Neural cell (in vitro differentiated cells): Measurements from ENCODE around the gene KCND2.

Experiments used
- CTCF ChIP-seq: fragments of 450-650 bp; IDR thresholded peaks from 2 replicates; pipeline ENCODE4 v1.5.1; 2014; ENCODE audit warnings: antibody characterized with exemption, mild to moderate bottlenecking, moderate library complexity; ENCODE audit not compliant: poor library complexity, severe bottlenecking
- EP300 ChIP-seq: fragments of 450-650 bp; conservative IDR thresholded peaks from 2 replicates; pipeline ENCODE4 v1.6.1; 2014; ENCODE audit warnings: antibody characterized with exemption, mild to moderate bottlenecking, moderate library complexity; ENCODE audit not compliant: poor library complexity, severe bottlenecking
- EZH2 ChIP-seq: fragments of 200-600, 300-800 bp; shearing (Covaris generic), sonication (generic); IDR thresholded peaks from 2 replicates; pipeline ENCODE4 v1.6.1; 2014; ENCODE audit warnings: antibody characterized with exemption, low read length, borderline replicate concordance, mild to moderate bottlenecking; ENCODE audit not compliant: insufficient read depth, poor library complexity, severe bottlenecking
- POLR2AphosphoS5 ChIP-seq: IDR thresholded peaks from 2 replicates; pipeline ENCODE4 v1.6.1; 2012
- RAD21 ChIP-seq: fragments of 450-650 bp; conservative IDR thresholded peaks from 2 replicates; pipeline ENCODE4 v1.6.1; 2014; ENCODE audit warnings: antibody characterized with exemption, mild to moderate bottlenecking, moderate library complexity
- SMC3 ChIP-seq: fragments of 450-650 bp; conservative IDR thresholded peaks from 2 replicates; pipeline ENCODE4 v1.6.1; 2014; ENCODE audit warnings: antibody characterized with exemption, mild to moderate bottlenecking, moderate library complexity; ENCODE audit not compliant: poor library complexity

GRCh38 chr7:120792091-120792860 is 519.3 kb downstream of the KCND2 start:
- TF ChIP-seq EP300, result no peak
- no peak for TF ChIP-seq POLR2AphosphoS5
- TF ChIP-seq CTCF, result peak; percentile 72
- TF ChIP-seq RAD21, result peak; percentile 63
- peak; percentile 80 for TF ChIP-seq SMC3
- TF ChIP-seq EZH2, result no peak
